Aorta (tissue), 5 donors: ENCODE measurements around the gene ADGRB3. TPM values are rescaled to one million over a fixed set of nuclear protein-coding genes. Genes with fewer than 3 reads are reported as not detected.

Source experiments
- ATAC-seq: fragments of 200-7000 bp; cut with Tn5 transposase; one replicate; pipeline ENCODE4 v1.9.1; 2022; ENCODE audit warnings: moderate library complexity; ENCODE audit not compliant: low FRiP score
- DNase-seq, 2 donors: peaks; one replicate each; pipeline ENCODE4 v3.0.0-alpha.2; 2020
- H3K27ac ChIP-seq, 2 donors: one replicate each; pipeline ENCODE4 v1.5.1; 2013; ENCODE audit warnings: low read length in 2 of 2, mild to moderate bottlenecking in 2 of 2, moderate library complexity in 2 of 2, control low read depth in 1 of 2, inconsistent platforms in 1 of 2, low read depth in 1 of 2
- H3K27me3 ChIP-seq, 2 donors: one replicate each; pipeline ENCODE4 v1.6.1; 2013; ENCODE audit warnings: control low read depth in 1 of 2, low read length in 1 of 2, mild to moderate bottlenecking in 1 of 2, moderate library complexity in 1 of 2; ENCODE audit not compliant: insufficient read depth in 2 of 2, control insufficient read depth in 1 of 2
- H3K36me3 ChIP-seq, 2 donors: one replicate each; pipeline ENCODE4 v1.6.1; 2013; ENCODE audit warnings: control low read depth in 1 of 2, low read length in 1 of 2, mild to moderate bottlenecking in 1 of 2; ENCODE audit not compliant: insufficient read depth in 2 of 2, control insufficient read depth in 1 of 2
- H3K4me1 ChIP-seq, 2 donors: one replicate each; pipeline ENCODE4 v1.6.1; 2013; ENCODE audit warnings: low read length in 2 of 2, control low read depth in 1 of 2, mild to moderate bottlenecking in 1 of 2, moderate library complexity in 1 of 2; ENCODE audit not compliant: insufficient read depth in 2 of 2, control insufficient read depth in 1 of 2
- H3K4me3 ChIP-seq, 2 donors: one replicate each; pipeline ENCODE4 v1.5.1; 2013; ENCODE audit warnings: low read length in 2 of 2, control low read depth in 1 of 2, mild to moderate bottlenecking in 1 of 2
- H3K9me3 ChIP-seq: one replicate; pipeline ENCODE4 v1.6.1; 2013; ENCODE audit warnings: mild to moderate bottlenecking, low read length; ENCODE audit not compliant: control insufficient read depth
- WGBS, 2 donors: extraction: QIAGEN DNeasy Blood & Tissue Kit; methylation state at CpG; one replicate each; pipeline ENCODE4 v1.1.7; 2013; 5-methylcytosine and 5-hydroxymethylcytosine counted together
- intact Hi-C, 2 donors: fragments of 100-400 bp; cut with DNase I; formaldehyde crosslinking; loops; one replicate each; pipeline versions ENCODE4 v1.14.2 to v1.15.0; 2022
- polyA plus RNA-seq, 2 donors: library from polyadenylated mRNA; stranded (reverse); fragments of 200-250 nt; gene quantifications; one replicate each; pipeline ENCODE4 v1.2.3, GENCODE V29; 2013
- total RNA-seq, 2 donors: library from RNA; stranded (reverse); fragmentation: NEBNext Ultra II Directional; extraction: Animal tissue kit (Norgen Biotek cat#: 25700); gene quantifications; one replicate each; pipeline ENCODE4 v1.2.1, GENCODE V29; 2021
- donor health status: healthy with polysubstance abuse.
- donor health status: Bipolar disorder and iron deficiency.
- donor health status: DM: no; HTN: no; CAD: no.
- donor health status: DM: no; HTN: no; CAD: no.
- donor health status: DM: yes; HTN: yes; CAD: no.

The ADGRB3 gene
- total and polyA plus RNA-seq, 4 donors, result 1.8 to 6.1 (median 5.4) TPM; not detected in 1

DNA sequence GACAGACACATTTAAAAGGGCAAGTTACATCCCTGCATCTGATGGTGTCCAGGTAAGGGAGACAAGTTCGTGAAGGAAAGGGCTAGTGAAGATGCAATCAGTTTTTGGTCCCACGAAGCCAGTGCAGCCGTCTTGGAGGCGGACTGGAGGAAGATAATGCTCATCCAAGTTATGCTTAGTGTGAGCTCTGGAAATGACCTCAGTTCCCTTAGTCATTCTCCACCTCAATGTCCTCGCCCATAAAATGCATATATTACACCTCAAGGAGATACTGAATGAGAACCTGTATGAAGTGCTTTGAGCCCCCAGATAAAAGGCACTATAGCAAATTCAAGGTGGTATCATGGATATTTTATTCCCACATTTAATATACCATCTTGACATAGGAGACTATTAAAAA, 358.8 kb downstream of the ADGRB3 start:
- WGBS, 2 donors, result 89 to 92% methylated on average over 5 of the region's 5 CpGs
- Histone ChIP-seq H3K27me3 (no peaks in the 10 kb centered on the region), H3K27ac (no peak overlapping the region), H3K9me3 (no peaks in the 10 kb centered on the region), H3K36me3 (no peaks in the 10 kb centered on the region), H3K4me3 (no peak overlapping the region), H3K4me1 (no peaks in the 10 kb centered on the region)
- DNase-seq (no peak), ATAC-seq (no peak)
- intact Hi-C loops, result no loop called here

DNA sequence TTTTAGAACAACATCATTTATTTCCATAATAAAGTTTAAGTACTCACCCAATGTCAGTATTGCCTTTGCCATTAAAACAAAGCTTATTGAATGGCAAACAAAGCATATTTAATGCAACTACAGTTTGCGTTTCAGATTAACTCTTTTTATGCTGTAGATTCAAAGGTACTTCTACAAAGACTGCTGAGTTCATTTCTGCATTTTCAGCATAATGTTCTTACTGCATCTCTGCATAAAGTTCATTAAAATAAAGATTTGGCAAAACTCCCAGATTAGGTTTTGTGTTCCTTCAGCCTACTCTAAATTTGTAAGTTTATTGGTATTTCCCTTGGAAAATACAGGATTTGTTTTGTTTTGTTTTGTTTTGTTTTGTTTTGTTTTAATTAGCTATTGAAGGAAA, 359.4 kb downstream of the ADGRB3 start:
- H3K4me3 ChIP-seq, result no peak overlapping the region
- H3K36me3 ChIP-seq, result no peaks in the 10 kb centered on the region
- ATAC-seq (no peak), DNase-seq (no peak)
- H3K27me3 ChIP-seq, result no peaks in the 10 kb centered on the region
- intact Hi-C loops, result no loop called here
- H3K9me3 ChIP-seq, result no peaks in the 10 kb centered on the region
- 73 to 80% methylated on average over 1 of the region's 1 CpG for WGBS, 2 donors
- no peaks in the 10 kb centered on the region for H3K4me1 ChIP-seq
- H3K27ac ChIP-seq, result no peak overlapping the region

DNA sequence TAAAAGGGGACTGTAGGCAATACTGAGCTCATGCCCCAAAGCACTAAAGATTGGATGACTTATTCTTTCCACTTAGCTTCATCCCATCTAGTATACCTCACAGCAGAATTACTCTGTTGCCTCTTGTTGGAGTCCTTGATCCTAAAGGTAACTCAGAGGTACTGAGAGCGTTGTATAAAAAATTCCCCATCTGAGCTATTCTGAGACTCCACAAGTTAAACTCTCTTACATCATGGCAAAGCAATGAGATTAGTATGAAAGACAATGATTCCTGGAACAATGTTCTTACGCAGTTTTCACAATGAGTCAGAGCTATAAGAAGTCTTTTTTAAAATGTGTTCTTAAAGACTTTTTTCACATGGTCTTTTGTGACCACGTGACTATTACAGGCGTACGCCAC, 370.1 kb downstream of the ADGRB3 start:
- WGBS, 2 donors, result 54 to 59% methylated on average over 5 of the region's 5 CpGs
- ATAC-seq, result no peak
- intact Hi-C loops, result loop anchor here in 1 of 2 donors (10.0 kb wide), 1 partner anchor 150 kb away; no protein-coding TSS in a partner anchor

DNA sequence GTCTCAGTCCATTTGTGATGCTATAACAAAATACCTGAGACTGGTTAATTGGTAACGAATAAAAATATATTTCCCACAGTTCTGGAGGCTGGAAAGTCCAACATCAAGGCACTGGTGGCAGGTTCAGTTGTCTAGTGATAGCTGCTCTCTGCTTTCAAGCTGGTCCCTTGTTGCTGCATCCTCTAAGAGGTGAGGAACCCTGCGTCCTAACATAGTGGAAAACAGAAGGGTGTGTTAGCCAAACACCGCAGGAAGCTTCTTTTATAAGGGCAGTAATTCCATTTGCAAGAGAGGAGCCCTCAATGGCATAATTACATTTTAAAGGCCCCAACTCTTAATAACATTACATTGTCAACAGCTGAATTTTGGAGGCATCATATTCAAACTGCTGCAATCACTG, 372.7 kb downstream of the ADGRB3 start:
- Histone ChIP-seq H3K4me3 (no peak overlapping the region), H3K27me3 (no peaks in the 10 kb centered on the region), H3K27ac (no peak overlapping the region), H3K4me1 (no peaks in the 10 kb centered on the region), H3K36me3 (no peaks in the 10 kb centered on the region), H3K9me3 (no peaks in the 10 kb centered on the region)
- intact Hi-C loops, result loop anchor here in 1 of 2 donors (10.0 kb wide), 1 partner anchor 147 kb away; no protein-coding TSS in a partner anchor
- 73 to 77% methylated on average over 3 of the region's 3 CpGs for WGBS, 2 donors
- DNase-seq (no peak), ATAC-seq (no peak)

More for the DNA sequence above, 370.1 kb downstream of the ADGRB3 start:
- no peaks in the 10 kb centered on the region for H3K27me3 ChIP-seq
- H3K4me1 ChIP-seq, result no peaks in the 10 kb centered on the region
- H3K36me3 ChIP-seq, result no peaks in the 10 kb centered on the region
- no peak overlapping the region for H3K27ac ChIP-seq
- no peaks in the 10 kb centered on the region for H3K9me3 ChIP-seq
- no peak overlapping the region for H3K4me3 ChIP-seq
- no peak for DNase-seq

DNA sequence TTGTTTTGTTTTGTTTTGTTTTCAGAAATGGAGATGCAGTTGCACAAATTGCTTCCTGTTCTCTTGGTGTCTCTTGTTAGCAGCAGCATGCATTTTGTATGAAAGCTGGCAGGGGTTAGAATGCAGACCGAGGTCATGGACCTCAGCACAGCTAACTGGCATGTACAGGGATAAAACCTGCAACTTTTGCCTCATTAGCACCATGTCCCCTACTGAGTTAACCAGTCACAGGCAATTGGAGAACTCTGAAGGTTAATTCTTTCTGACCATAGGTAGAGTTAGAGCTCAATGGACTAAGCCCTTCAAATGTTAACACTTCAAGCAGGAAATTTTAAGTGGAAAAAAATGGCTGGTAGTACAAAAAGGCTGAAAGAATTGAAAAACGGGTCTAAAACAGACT, 377.1 kb downstream of the ADGRB3 start:
- Histone ChIP-seq H3K4me1 (no peaks in the 10 kb centered on the region), H3K27me3 (no peaks in the 10 kb centered on the region), H3K9me3 (no peaks in the 10 kb centered on the region), H3K4me3 (no peak overlapping the region), H3K36me3 (no peaks in the 10 kb centered on the region), H3K27ac (no peak overlapping the region)
- DNase-seq (no peak), ATAC-seq (no peak)
- intact Hi-C loops, result no loop called here
- WGBS, 2 donors, result 76 to 82% methylated on average over 2 of the region's 2 CpGs

DNA sequence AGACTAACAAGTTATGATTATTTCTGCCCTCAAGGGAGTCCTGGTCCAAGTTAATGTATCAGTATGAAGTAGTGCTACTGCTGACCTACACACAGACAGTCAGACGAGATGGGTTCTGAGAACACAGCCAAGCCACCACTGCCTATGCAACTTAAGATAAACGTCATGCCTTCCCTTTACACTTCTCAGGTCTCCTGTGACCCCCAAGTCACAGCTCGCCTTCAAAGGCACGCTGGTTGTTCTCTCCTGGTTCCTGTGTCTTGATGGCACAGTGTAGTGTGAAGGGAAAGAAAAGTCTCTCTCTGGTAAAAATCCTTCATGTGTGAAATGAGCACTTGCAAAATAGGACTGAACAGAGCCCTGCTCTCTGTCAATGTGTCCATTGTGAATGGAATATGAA, 377.8 kb downstream of the ADGRB3 start:
- no peaks in the 10 kb centered on the region for H3K36me3 ChIP-seq
- no peaks in the 10 kb centered on the region for H3K4me1 ChIP-seq
- intact Hi-C loops, result no loop called here
- no peaks in the 10 kb centered on the region for H3K9me3 ChIP-seq
- no peak for DNase-seq
- H3K27ac ChIP-seq, result no peak overlapping the region
- WGBS, 2 donors, result 67 to 80% methylated on average over 4 of the region's 4 CpGs
- ATAC-seq, result no peak
- H3K27me3 ChIP-seq, result no peaks in the 10 kb centered on the region
- no peak overlapping the region for H3K4me3 ChIP-seq

DNA sequence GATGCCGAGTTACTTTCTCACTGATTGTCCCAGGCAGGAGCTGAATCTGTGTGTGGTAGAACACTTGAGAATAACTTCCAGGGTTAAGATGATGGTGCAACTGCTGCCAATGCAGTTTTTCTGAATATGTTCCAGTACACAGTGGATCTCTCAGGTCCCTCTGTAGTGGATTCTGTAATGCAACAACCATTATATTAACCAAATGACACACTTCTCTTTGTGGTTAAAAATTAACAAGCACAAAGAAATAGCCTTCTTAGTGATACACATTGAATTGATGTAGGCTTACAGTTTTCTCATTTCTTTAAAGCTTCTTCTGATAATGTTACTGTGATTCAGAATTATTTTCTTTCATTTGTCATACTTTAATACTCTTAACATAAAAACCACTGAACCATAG, 383.8 kb downstream of the ADGRB3 start:
- ATAC-seq (no peak), DNase-seq (no peak)
- H3K36me3 ChIP-seq, result no peaks in the 10 kb centered on the region
- H3K9me3 ChIP-seq, result no peaks in the 10 kb centered on the region
- no peak overlapping the region for H3K27ac ChIP-seq
- H3K4me3 ChIP-seq, result no peak overlapping the region
- WGBS, 2 donors, result 96% methylated on average over 1 of the region's 1 CpG
- no peaks in the 10 kb centered on the region for H3K27me3 ChIP-seq
- no peaks in the 10 kb centered on the region for H3K4me1 ChIP-seq
- intact Hi-C loops, result no loop called here

DNA sequence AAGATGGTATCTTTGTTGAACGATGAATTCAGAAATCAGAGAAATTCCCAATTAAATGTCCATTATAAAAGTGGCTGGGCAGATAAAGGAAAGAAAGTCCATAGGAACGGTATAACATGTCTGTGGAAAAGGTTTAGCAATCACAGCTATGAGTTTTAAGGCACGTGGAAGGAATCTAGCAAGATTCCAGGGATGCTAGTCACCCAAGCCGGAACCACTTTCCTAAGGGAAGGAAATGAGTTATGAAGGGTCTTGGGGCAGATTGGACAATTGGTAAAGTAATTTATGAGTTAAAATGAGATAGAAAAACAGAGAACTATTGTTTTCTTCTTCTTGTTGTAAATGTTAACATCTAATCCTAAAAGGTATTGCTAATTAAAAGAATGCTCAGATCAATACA, 384.8 kb downstream of the ADGRB3 start:
- H3K4me3 ChIP-seq, result no peak overlapping the region
- no peaks in the 10 kb centered on the region for H3K36me3 ChIP-seq
- DNase-seq (no peak), ATAC-seq (no peak)
- no peaks in the 10 kb centered on the region for H3K27me3 ChIP-seq
- 65 to 75% methylated on average over 4 of the region's 4 CpGs for WGBS, 2 donors
- no peak overlapping the region for H3K27ac ChIP-seq
- intact Hi-C loops, result no loop called here
- no peaks in the 10 kb centered on the region for H3K9me3 ChIP-seq
- no peaks in the 10 kb centered on the region for H3K4me1 ChIP-seq

DNA sequence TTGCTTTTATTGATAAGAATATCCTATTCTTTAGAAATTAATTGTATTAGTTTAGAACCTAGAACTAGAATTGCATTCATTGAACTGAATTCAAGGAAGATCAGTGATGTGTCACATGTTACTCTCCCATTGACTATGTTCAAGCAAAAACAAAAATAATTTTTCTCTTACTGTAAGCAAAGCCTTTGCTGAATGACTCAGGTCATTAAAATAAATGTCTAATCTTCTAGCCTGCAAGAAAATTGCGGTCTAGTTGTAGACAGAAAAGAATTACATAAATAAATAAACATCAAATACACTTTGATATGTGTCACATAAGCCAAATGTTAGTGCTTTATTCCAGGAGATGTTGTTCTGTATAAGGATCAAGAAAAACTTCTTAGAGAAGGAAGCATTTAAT, 387.9 kb downstream of the ADGRB3 start:
- intact Hi-C loops, result no loop called here
- ATAC-seq, result no peak
- Histone ChIP-seq H3K4me3 (no peak overlapping the region), H3K9me3 (no peaks in the 10 kb centered on the region), H3K27ac (no peak overlapping the region), H3K27me3 (no peaks in the 10 kb centered on the region), H3K36me3 (no peaks in the 10 kb centered on the region), H3K4me1 (no peaks in the 10 kb centered on the region)
- no peak for DNase-seq
- WGBS, 2 donors, result 56 to 62% methylated on average over 1 of the region's 1 CpG
